Raji (cell line): Measurements from ENCODE around the gene HOXC13.

Experiments
- POLR2A ChIP-seq: IDR thresholded peaks from 2 replicates; pipeline ENCODE4 v1.6.1; 2011; ENCODE audit warnings: low read depth, low read length, control low read depth; ENCODE audit not compliant: insufficient read depth

Gene HOXC13

DNA sequence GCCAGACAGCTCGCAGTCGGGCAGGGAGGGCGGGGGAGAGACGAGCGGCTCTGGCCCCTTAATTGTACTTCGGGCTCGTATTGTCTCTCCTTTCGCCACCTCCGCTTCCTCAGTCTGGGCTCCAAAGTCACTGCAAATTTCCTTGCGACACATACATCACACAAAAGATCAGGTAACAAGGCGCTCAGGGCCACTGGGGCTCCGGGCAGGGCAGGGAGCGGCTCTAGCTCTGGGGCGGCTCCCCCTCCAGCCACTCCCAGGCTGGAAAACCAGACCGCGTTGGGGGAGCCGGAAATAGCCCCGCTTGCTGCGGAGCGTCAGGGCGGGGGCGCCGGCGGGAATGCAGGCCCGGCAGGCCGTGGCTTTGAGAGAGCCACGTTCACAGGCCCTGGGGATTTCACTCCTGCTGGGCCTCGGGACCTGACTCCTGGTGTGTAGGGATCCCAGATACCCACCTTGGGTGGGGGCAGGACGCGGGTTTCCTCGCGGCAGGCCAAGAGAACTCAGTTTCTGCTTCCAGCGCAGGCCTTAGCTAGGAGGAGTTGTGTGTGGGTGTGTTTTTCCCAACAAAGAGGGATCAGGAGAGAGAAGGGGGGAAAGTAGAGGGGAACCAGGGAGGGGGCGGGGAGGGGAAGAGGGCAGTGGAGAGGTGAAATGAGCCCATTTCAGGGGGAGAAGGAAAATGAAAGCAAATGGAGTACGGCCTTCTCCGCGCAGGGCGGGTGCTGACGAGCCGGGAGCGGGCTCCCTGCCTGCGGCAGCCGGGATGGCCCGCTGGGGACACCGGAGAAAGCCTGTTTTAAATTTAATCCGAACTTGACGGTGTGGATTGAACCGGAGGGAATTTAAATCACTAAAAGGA is 57.0 kb downstream of the HOXC13 start:
- TF ChIP-seq POLR2A = no peak
